A549 (cell line): ENCODE measurements around the gene KIRREL1. TPM values are rescaled to one million over a fixed set of nuclear protein-coding genes. Genes with fewer than 3 reads are reported as not detected.

Experiments
- ATAC-seq, 2 experiments: fragments of 200-7000 bp in 1 of 2; fragments of >200 bp in 1 of 2; cut with Nextera tagmentation in 1 of 2; cut with Tn5 transposase in 1 of 2; 3 replicates each; pipeline versions ENCODE4 v1.8.0 to v1.9.1; 2018 to 2020; ENCODE audit warnings: mild to moderate bottlenecking in 1 of 2, moderate library complexity in 1 of 2
- CTCF ChIA-PET: fragments of 300-600 bp; sonication (Branson Sonifier 250); formaldehyde crosslinking; extraction: SDS; loops from one replicate; lab custom pipeline; 2021; ENCODE audit warnings: antibody characterized with exemption, inconsistent platforms; lab: Yijun Ruan, JAX
- POLR2A ChIA-PET: fragments of 350-600 bp; formaldehyde crosslinking; extraction: SDS; loops from one replicate; lab custom pipeline; 2021; ENCODE audit warnings: antibody characterized with exemption, inconsistent platforms; lab: Yijun Ruan, JAX
- DNase-seq, 2 experiments: peaks; one replicate each; pipeline versions ENCODE4 v3.0.0 to v3.0.0-alpha.2; 2011 to 2016; ENCODE audit warnings: low read depth in 1 of 2, low spot score in 1 of 2
- FAIRE-seq: peaks from 2 replicates; lab custom pipeline; 2011; peaks lifted over from hg19 to GRCh38; lab: Jason Lieb, UNC
- H3K27ac ChIP-seq, 2 experiments: fragments of >200 bp; sonication (Bioruptor Twin); formaldehyde crosslinking; 3 replicates each; pipeline ENCODE4 v1.5.1; 2016 to 2017
- H3K4me1 ChIP-seq: fragments of >200 bp; sonication (Bioruptor Twin); formaldehyde crosslinking; 3 replicates; pipeline ENCODE4 v1.6.1; 2016
- H3K4me2 ChIP-seq: fragments of >200 bp; sonication (Bioruptor Twin); formaldehyde crosslinking; 3 replicates; pipeline ENCODE4 v1.6.1; 2016
- H3K4me3 ChIP-seq: fragments of >200 bp; sonication (Bioruptor Twin); formaldehyde crosslinking; 3 replicates; pipeline ENCODE4 v1.5.1; 2016
- H3K9me3 ChIP-seq: fragments of >200 bp; sonication (Bioruptor Twin); formaldehyde crosslinking; 3 replicates; pipeline ENCODE4 v1.6.1; 2016
- CBX2 ChIP-seq: fragments of 200-600 bp; sonication (generic); IDR thresholded peaks from 2 replicates; pipeline ENCODE4 v1.6.1; 2016; ENCODE audit warnings: low read depth, mild to moderate bottlenecking, borderline replicate concordance
- GATA3 ChIP-seq: IDR thresholded peaks from 2 replicates; pipeline ENCODE4 v1.6.1; 2012; ENCODE audit warnings: borderline replicate concordance
- JUN ChIP-seq, 2 experiments: fragments of >200 bp; sonication (Bioruptor Twin); formaldehyde crosslinking; IDR thresholded peaks; 2 replicates in 1 of 2; 3 replicates in 1 of 2; pipeline ENCODE4 v1.6.1; 2016 to 2017
- KDM5A ChIP-seq: fragments of 200-600 bp; sonication (generic); IDR thresholded peaks from 2 replicates; pipeline ENCODE4 v1.6.1; 2016; ENCODE audit warnings: antibody characterized with exemption, mild to moderate bottlenecking
- MYC ChIP-seq: IDR thresholded peaks from 2 replicates; pipeline ENCODE4 v1.6.1; 2012; ENCODE audit warnings: mild to moderate bottlenecking, inconsistent platforms, low read length, improper control_type of control experiment, borderline replicate concordance
- POLR2AphosphoS2 ChIP-seq: conservative IDR thresholded peaks from 2 replicates; pipeline ENCODE4 v1.6.1; 2012; ENCODE audit warnings: low read length, improper control_type of control experiment, inconsistent platforms
- SREBF2 ChIP-seq: fragments of 450-650 bp; IDR thresholded peaks from 2 replicates; pipeline ENCODE4 v1.6.1; 2014; ENCODE audit warnings: mild to moderate bottlenecking, moderate library complexity
- ZC3H11A ChIP-seq: fragments of 450-650 bp; IDR thresholded peaks from 2 replicates; pipeline ENCODE4 v1.6.1; 2014; ENCODE audit warnings: antibody characterized with exemption, mild to moderate bottlenecking
- ZFP36 ChIP-seq: fragments of 450-650 bp; IDR thresholded peaks from 2 replicates; pipeline ENCODE4 v1.6.1; 2014; ENCODE audit warnings: borderline replicate concordance; ENCODE audit not compliant: partially characterized antibody
- WGBS: methylation state at CpG from one replicate; pipeline ENCODE4 v1.1.6; 2017; ENCODE audit errors: missing lambda C conversion rate; 5-methylcytosine and 5-hydroxymethylcytosine counted together
- polyA plus RNA-seq, 4 experiments: library from polyadenylated mRNA; depleted of rRNA in 3 of 4; stranded (reverse); fragments of >200 nt; fragmentation: RNase III in 1 of 4; extraction: RNeasy Plus Mini Kit Qiagen cat#74134 plus additional on column Dnase treatment in 1 of 4; gene quantifications; 2 replicates in 3 of 4; 3 replicates in 1 of 4; pipeline ENCODE4 v1.2.3, GENCODE V29; 2011 to 2017
- TF ChIP-seq, protein P1 (sequence below): fragments of 250-450 bp; sonication (Bioruptor Pico); IDR thresholded peaks from 2 replicates; pipeline ENCODE4 v1.5.0; 2021; ENCODE audit warnings: mild to moderate bottlenecking, moderate library complexity, borderline replicate concordance
- TF ChIP-seq, protein P2 (sequence below): fragments of >200 bp; sonication (Bioruptor Twin); formaldehyde crosslinking; IDR thresholded peaks from 2 replicates; pipeline ENCODE4 v1.6.1; 2016
- TF ChIP-seq, protein P3 (sequence below): fragments of 250-450 bp; sonication (Bioruptor Pico); IDR thresholded peaks from 2 replicates; pipeline ENCODE4 v1.5.0; 2020; ENCODE audit warnings: low read depth, mild to moderate bottlenecking, moderate library complexity

KIRREL1 gene
- polyA plus RNA-seq, 2 of the 4 experiments (the other 2 are of a cell fraction), result 18.7 to 41.3 TPM

DNA sequence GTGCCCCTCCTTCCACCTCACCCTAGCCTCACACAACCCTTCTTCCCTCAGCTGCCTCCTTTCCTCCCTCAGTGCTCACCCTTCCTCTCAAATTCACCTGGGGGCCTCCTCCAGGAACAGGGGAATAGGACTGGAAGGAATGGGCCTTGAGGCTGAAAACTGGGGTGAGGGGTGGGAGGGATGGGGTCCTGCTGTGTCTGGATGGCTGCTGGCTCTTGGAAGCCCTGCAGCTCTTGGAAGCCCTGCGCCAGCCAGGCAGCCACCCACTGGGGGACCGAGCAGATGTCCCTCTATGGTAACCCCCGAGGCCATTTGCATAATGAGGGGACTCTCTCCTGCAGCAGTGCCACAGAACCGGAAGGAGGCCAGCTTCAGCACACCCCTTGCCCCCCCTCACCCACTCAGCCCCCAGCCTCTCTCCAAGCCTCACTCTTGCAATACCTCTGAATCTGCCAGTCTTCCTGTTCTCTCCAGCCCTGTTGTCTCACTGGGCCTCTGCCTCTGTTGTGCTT, 85.2 kb downstream of the KIRREL1 start (continued):
- TF ChIP-seq GATA3, result no peak
- no peak for TF ChIP-seq JUN (IDR thresholded peaks at IDR 0.05)

DNA sequence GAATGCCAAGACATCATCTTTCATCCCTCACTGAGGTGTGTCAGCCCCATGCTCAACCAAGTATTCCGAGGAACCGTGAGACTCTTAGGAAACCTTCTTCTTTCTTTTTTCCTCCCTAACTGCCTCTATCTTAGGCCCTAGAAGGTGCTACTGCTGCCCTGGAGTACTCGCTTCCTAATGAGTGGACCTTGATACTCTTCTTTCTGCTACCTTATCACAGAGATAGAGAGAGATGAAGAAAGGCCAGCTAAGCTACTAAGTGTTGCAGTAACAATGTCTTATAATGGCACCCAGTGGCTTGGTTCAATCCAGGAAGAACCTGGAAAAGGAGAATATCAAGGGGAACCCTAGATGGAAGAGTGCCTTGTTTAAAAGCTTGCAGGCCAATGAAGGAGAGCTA, 86.6 kb downstream of the KIRREL1 start:
- 95% methylated on average over 3 of the region's 3 CpGs for WGBS
- TF ChIP-seq, protein P1, sequence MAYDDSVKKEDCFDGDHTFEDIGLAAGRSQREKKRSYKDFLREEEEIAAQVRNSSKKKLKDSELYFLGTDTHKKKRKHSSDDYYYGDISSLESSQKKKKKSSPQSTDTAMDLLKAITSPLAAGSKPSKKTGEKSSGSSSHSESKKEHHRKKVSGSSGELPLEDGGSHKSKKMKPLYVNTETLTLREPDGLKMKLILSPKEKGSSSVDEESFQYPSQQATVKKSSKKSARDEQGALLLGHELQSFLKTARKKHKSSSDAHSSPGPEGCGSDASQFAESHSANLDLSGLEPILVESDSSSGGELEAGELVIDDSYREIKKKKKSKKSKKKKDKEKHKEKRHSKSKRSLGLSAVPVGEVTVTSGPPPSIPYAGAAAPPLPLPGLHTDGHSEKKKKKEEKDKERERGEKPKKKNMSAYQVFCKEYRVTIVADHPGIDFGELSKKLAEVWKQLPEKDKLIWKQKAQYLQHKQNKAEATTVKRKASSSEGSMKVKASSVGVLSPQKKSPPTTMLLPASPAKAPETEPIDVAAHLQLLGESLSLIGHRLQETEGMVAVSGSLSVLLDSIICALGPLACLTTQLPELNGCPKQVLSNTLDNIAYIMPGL, result no peak
- TF ChIP-seq MYC (no peak), JUN (IDR thresholded peaks at IDR 0.05) (no peak), CBX2 (no peak), POLR2AphosphoS2 (no peak)
- Histone ChIP-seq H3K9me3 (no peaks in the 10 kb centered on the region), H3K4me1 (no peaks in the 10 kb centered on the region), H3K27ac (no peak overlapping the region; a peak in 1 of 6 replicates), H3K4me3 (no peak overlapping the region), H3K4me2 (no peak overlapping the region)
- ChIA-PET CTCF (interaction anchor here (0.5 to 2.4 kb wide), 7 partner anchors 34 to 116 kb away, joined by 3 to 20 read pairs (median 5); no protein-coding TSS in a partner anchor), POLR2A (no interaction called here)
- FAIRE-seq (no peak), ATAC-seq (no peak), DNase-seq (no peak)

DNA sequence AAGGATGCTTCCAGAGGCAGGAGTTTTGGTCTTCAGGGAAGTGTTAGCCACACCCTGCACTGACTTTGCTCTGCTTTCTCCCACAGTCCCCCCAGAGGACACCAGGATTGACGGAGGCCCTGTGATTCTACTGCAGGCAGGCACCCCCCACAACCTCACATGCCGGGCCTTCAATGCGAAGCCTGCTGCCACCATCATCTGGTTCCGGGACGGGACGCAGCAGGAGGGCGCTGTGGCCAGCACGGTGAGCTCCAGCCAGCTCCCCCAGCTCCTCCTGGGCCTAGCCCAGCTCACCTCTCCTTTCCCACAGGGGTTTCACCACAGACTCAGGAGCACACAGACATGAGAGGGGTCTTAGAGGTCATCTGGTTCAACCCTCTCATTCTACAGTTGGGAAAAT, 90.9 kb downstream of the KIRREL1 start:
- no peak for FAIRE-seq
- no peak overlapping the region for H3K4me3 ChIP-seq
- no peak for ATAC-seq
- no peak overlapping the region for H3K4me2 ChIP-seq
- no peak overlapping the region for H3K27ac ChIP-seq
- WGBS, result 95% methylated on average over 8 of the region's 8 CpGs
- POLR2A ChIA-PET, result interaction anchor here (1.5 kb wide), 1 partner anchor 14 kb away, joined by 4 read pairs; no protein-coding TSS in a partner anchor
- H3K9me3 ChIP-seq, result no peaks in the 10 kb centered on the region
- CTCF ChIA-PET, result interaction anchor here (0.8 to 7.4 kb wide), 9 partner anchors 30 to 120 kb away, joined by 3 to 128 read pairs (median 7); partner anchors contain the start of gene KIRREL1
- TF ChIP-seq KDM5A (no peak), ZC3H11A (no peak), SREBF2 (no peak), ZFP36 (no peak)
- TF ChIP-seq, protein P2, sequence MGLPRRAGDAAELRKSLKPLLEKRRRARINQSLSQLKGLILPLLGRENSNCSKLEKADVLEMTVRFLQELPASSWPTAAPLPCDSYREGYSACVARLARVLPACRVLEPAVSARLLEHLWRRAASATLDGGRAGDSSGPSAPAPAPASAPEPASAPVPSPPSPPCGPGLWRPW, result no peak
- DNase-seq, result no peak
- H3K4me1 ChIP-seq, result no peaks in the 10 kb centered on the region

DNA sequence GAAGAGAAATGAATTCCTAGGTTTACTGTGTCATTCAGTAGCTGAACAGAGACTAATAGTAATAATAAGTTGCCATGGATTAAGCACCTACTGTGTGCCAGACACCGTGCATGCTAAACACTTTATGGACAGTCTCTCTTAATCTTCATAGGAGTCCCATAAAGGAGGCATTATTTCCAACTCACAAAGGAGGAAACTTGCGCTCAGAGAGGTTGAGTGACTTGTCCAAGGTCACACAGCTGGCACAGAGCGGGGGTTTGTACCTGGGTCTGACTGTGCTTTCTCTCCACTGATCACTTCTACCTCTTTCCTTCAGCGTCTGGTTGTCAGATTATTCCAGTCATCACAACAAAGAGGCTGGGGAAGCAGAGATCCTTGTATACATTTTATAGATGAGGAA, 91.3 kb downstream of the KIRREL1 start:
- WGBS, result 83% methylated on average over 4 of the region's 4 CpGs
- Histone ChIP-seq H3K9me3 (no peaks in the 10 kb centered on the region), H3K27ac (no peak overlapping the region), H3K4me3 (no peak overlapping the region), H3K4me1 (no peaks in the 10 kb centered on the region), H3K4me2 (no peak overlapping the region)
- FAIRE-seq (no peak), DNase-seq (no peak), ATAC-seq (no peak)
- CTCF ChIA-PET, result interaction anchor here (0.8 to 7.4 kb wide), 9 partner anchors 11 to 121 kb away, joined by 3 to 128 read pairs (median 7); partner anchors contain the start of gene KIRREL1
- TF ChIP-seq, protein P3, sequence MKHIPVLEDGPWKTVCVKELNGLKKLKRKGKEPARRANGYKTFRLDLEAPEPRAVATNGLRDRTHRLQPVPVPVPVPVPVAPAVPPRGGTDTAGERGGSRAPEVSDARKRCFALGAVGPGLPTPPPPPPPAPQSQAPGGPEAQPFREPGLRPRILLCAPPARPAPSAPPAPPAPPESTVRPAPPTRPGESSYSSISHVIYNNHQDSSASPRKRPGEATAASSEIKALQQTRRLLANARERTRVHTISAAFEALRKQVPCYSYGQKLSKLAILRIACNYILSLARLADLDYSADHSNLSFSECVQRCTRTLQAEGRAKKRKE (CRISPR knock-in tag), result no peak
- peak; percentile 72 for TF ChIP-seq ZFP36
- POLR2A ChIA-PET, result interaction anchor here (1.5 kb wide), 1 partner anchor 14 kb away, joined by 4 read pairs; no protein-coding TSS in a partner anchor
